HepG2 (cell line): ENCODE data around the gene CAMKMT. TPM values are rescaled to one million over a fixed set of nuclear protein-coding genes. Genes with fewer than 3 reads are reported as not detected.

Source experiments
- ATAC-seq: fragments of 200-7000 bp; cut with Tn5 transposase; 3 replicates; pipeline ENCODE4 v1.9.1; 2020; ENCODE audit warnings: mild to moderate bottlenecking, moderate library complexity
- BruUV-seq: library from RNA; stranded (reverse); fragments of 400-500 nt; replicated peaks from 2 replicates; lab custom pipeline; 2021; lab: Mats Ljungman, UMichigan
- CTCF ChIA-PET: fragments of 300-600 bp; formaldehyde crosslinking; extraction: SDS; loops from one replicate; lab custom pipeline; 2021; ENCODE audit warnings: low total read pairs, inconsistent platforms, low intra/inter-chr PET ratio; lab: Yijun Ruan, JAX
- POLR2A ChIA-PET: fragments of 350-600 bp; sonication (Branson Sonifier 250); formaldehyde crosslinking; loops from one replicate; lab custom pipeline; 2020; ENCODE audit warnings: antibody characterized with exemption, inconsistent platforms; lab: Yijun Ruan, JAX
- DNase-seq: peaks from one replicate; pipeline ENCODE4 v3.0.0-alpha.2; 2015; ENCODE audit warnings: low spot score
- FAIRE-seq: peaks from 3 replicates; lab custom pipeline; 2011; peaks lifted over from hg19 to GRCh38; lab: Jason Lieb, UNC
- H2AFZ ChIP-seq: one replicate; pipeline ENCODE4 v1.6.1; 2011; ENCODE audit warnings: low read length, inconsistent platforms
- H3K27ac ChIP-seq: fragments of 300-600 bp; 3 replicates; pipeline ENCODE4 v1.8.0; 2011; ENCODE audit warnings: mixed run types, mild to moderate bottlenecking, mixed read lengths, low read length, inconsistent platforms; ENCODE audit not compliant: insufficient read depth; ENCODE audit errors: extremely low read length
- H3K27me3 ChIP-seq, 2 experiments: fragments of 200-600 bp in 1 of 2; 2 replicates in 1 of 2; 3 replicates in 1 of 2; pipeline versions ENCODE4 v1.6.0 to v1.8.0; 2011; ENCODE audit warnings: low read length in 2 of 2, mild to moderate bottlenecking in 2 of 2, moderate library complexity in 2 of 2, inconsistent platforms in 1 of 2; ENCODE audit not compliant: insufficient read depth in 2 of 2, control insufficient read depth in 1 of 2
- H3K36me3 ChIP-seq, 2 experiments: fragments of 200-600 bp in 1 of 2; replicated peaks in 1 of 2; 2 replicates in 1 of 2; 3 replicates in 1 of 2; pipeline versions ENCODE4 v1.5.1 to v1.8.0; 2011; ENCODE audit warnings: low read length in 2 of 2, inconsistent platforms in 1 of 2; ENCODE audit not compliant: insufficient read depth in 2 of 2, control insufficient read depth in 1 of 2
- H3K4me1 ChIP-seq: 2 replicates; pipeline ENCODE4 v1.5.1; 2012; ENCODE audit warnings: low read length, inconsistent platforms; ENCODE audit not compliant: insufficient read depth
- H3K4me2 ChIP-seq: 2 replicates; pipeline ENCODE4 v1.6.0; 2011; ENCODE audit warnings: low read depth, low read length, inconsistent platforms
- H3K4me3 ChIP-seq, 3 experiments: fragments of 200-600 bp in 1 of 3; sonication (generic), shearing (Covaris generic) in 1 of 3; replicated peaks in 1 of 3; 2 replicates each; pipeline ENCODE4 v1.5.1; 2011 to 2016; ENCODE audit warnings: low read length in 3 of 3, inconsistent platforms in 2 of 3, low read depth in 2 of 3, mild to moderate bottlenecking in 2 of 3, control low read depth in 1 of 3, mixed read lengths in 1 of 3; ENCODE audit not compliant: insufficient read depth in 1 of 3
- H3K79me2 ChIP-seq: one replicate; pipeline ENCODE4 v1.6.1; 2011; ENCODE audit warnings: low read length, inconsistent platforms; ENCODE audit not compliant: insufficient read depth
- H3K9ac ChIP-seq: 2 replicates; pipeline ENCODE4 v1.6.0; 2011; ENCODE audit warnings: mild to moderate bottlenecking, low read depth, low read length, inconsistent platforms; ENCODE audit not compliant: insufficient read depth
- H3K9me3 ChIP-seq: 2 replicates; pipeline ENCODE4 v1.5.1; 2012; ENCODE audit warnings: mild to moderate bottlenecking, low read length
- H4K20me1 ChIP-seq: 2 replicates; pipeline ENCODE4 v1.6.0; 2011; ENCODE audit warnings: inconsistent platforms, mild to moderate bottlenecking, low read length, moderate library complexity; ENCODE audit not compliant: insufficient read depth
- BHLHE40 ChIP-seq: IDR thresholded peaks from 2 replicates; pipeline ENCODE4 v1.6.1; 2011; ENCODE audit warnings: low read length, improper control_type of control experiment
- RARA ChIP-seq: IDR thresholded peaks from 2 replicates; pipeline ENCODE4 v1.6.1; 2016; ENCODE audit warnings: missing genetic modification reagents, missing compliant biosample characterization
- SRY ChIP-seq: sonication (generic); formaldehyde crosslinking; IDR thresholded peaks from 2 replicates; pipeline ENCODE4 v1.8.0; 2022; ENCODE audit warnings: mild to moderate bottlenecking, missing genetic modification reagents
- ZNF142 ChIP-seq: sonication (generic); formaldehyde crosslinking; IDR thresholded peaks from 2 replicates; pipeline ENCODE4 v1.4.0; 2020; ENCODE audit warnings: missing genetic modification reagents
- ZNF629 ChIP-seq: sonication (generic); formaldehyde crosslinking; conservative IDR thresholded peaks from 2 replicates; pipeline ENCODE4 v1.5.0; 2020; ENCODE audit warnings: missing genetic modification reagents
- WGBS: methylation state at CpG from one replicate; pipeline ENCODE4 v1.1.6; 2017; ENCODE audit warnings: low lambda C conversion rate; 5-methylcytosine and 5-hydroxymethylcytosine counted together
- in situ Hi-C: cut with HindIII; loops from 2 replicates; pipeline ENCODE4 v1.10.0; 2017; ENCODE audit warnings: low pct_unique_long_range_greater_than_20kb; ENCODE audit not compliant: extremely low pct_ligation_motif_present
- intact Hi-C: fragments of 100-400 bp; cut with micrococcal nuclease; formaldehyde crosslinking; loops from one replicate; pipeline ENCODE4 v1.10.0; 2022; ENCODE audit not compliant: unreplicated experiment
- polyA plus RNA-seq, 8 experiments: library from polyadenylated mRNA; depleted of rRNA in 3 of 8; stranded (reverse) in 7 of 8; unstranded in 1 of 8; fragments of >200 nt; fragmentation: Illumina TruSeq in 4 of 8; extraction: Trizol in 4 of 8; gene quantifications; 2 replicates each; pipeline versions ENCODE4 v1.2.1 to v1.2.3, GENCODE V29; 2011 to 2016; ENCODE audit warnings: low read depth in 4 of 8, missing spikeins in 1 of 8, mixed read lengths in 1 of 8; ENCODE audit not compliant: insufficient read depth in 1 of 8
- total RNA-seq, 5 experiments: library from RNA; depleted of rRNA; stranded (reverse); fragments of >200 nt; fragmentation: Illumina TruSeq; extraction: Trizol; gene quantifications; 2 replicates each; pipeline ENCODE4 v1.2.3, GENCODE V29; 2016; ENCODE audit warnings: low read depth in 1 of 5
- TF ChIP-seq, protein P1 (sequence below): sonication (generic); formaldehyde crosslinking; IDR thresholded peaks from 2 replicates; pipeline ENCODE4 v1.4.0; 2020; ENCODE audit warnings: missing genetic modification reagents, borderline replicate concordance

CAMKMT gene
- total and polyA plus RNA-seq, 2 of the 13 experiments (the other 11 are each of a cell fraction or from before 2014, with no cell fraction given): 6.9 to 20.8 TPM

GRCh38 chr2:44635725-44636124 lies 274.0 kb downstream of the CAMKMT start (continued):
- no peak for TF ChIP-seq ZNF629 (CRISPR knock-in tag)
- TF ChIP-seq, protein P1, sequence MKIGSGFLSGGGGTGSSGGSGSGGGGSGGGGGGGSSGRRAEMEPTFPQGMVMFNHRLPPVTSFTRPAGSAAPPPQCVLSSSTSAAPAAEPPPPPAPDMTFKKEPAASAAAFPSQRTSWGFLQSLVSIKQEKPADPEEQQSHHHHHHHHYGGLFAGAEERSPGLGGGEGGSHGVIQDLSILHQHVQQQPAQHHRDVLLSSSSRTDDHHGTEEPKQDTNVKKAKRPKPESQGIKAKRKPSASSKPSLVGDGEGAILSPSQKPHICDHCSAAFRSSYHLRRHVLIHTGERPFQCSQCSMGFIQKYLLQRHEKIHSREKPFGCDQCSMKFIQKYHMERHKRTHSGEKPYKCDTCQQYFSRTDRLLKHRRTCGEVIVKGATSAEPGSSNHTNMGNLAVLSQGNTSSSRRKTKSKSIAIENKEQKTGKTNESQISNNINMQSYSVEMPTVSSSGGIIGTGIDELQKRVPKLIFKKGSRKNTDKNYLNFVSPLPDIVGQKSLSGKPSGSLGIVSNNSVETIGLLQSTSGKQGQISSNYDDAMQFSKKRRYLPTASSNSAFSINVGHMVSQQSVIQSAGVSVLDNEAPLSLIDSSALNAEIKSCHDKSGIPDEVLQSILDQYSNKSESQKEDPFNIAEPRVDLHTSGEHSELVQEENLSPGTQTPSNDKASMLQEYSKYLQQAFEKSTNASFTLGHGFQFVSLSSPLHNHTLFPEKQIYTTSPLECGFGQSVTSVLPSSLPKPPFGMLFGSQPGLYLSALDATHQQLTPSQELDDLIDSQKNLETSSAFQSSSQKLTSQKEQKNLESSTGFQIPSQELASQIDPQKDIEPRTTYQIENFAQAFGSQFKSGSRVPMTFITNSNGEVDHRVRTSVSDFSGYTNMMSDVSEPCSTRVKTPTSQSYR (CRISPR knock-in tag): no peak
- TF ChIP-seq, all 625 proteins: peak for 0

DNA sequence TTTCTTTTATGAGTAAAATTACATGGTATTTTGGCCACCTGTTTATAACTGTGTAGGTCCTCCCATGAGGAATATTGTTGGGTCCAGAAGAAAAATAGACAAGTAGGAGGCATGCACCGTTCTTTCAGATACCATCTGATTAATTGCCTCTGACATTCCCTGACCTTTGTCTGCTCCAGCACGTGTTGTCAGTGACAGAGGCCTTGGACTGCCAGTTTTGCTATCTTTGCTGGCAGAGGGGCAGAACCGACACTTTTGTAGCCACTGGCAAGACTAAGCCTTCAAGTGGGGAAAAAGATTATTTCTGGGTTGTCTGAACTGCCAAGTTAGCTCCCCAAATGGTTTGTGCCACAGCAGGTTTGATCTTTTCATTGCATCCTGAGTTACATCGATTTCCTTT lies 276.9 kb downstream of the CAMKMT start:
- in situ Hi-C loops: no loop called here
- Histone ChIP-seq H4K20me1 (no peaks in the 10 kb centered on the region; the same call in 1 of the 2 replicates), H2AFZ (no peak overlapping the region), H3K4me2 (no peak overlapping the region), H3K27me3 (no peaks in the 10 kb centered on the region), H3K27ac (no peak overlapping the region), H3K79me2 (no peaks in the 10 kb centered on the region), H3K9ac (no peak overlapping the region), H3K36me3 (no peaks in the 10 kb centered on the region), H3K9me3 (no peaks in the 10 kb centered on the region), H3K4me1 (no peaks in the 10 kb centered on the region), H3K4me3 (no peak overlapping the region)
- DNase-seq (no peak), FAIRE-seq (no peak), ATAC-seq (no peak)
- ChIA-PET POLR2A (no interaction called here), CTCF (no interaction called here)
- TF ChIP-seq BHLHE40: peak; percentile 27; the same call in 1 of the 2 replicates
- no peak for TF ChIP-seq SRY
- 52% methylated on average over 4 of the region's 4 CpGs for WGBS
- intact Hi-C loops: no loop called here
- BruUV-seq: no TSS peak

DNA sequence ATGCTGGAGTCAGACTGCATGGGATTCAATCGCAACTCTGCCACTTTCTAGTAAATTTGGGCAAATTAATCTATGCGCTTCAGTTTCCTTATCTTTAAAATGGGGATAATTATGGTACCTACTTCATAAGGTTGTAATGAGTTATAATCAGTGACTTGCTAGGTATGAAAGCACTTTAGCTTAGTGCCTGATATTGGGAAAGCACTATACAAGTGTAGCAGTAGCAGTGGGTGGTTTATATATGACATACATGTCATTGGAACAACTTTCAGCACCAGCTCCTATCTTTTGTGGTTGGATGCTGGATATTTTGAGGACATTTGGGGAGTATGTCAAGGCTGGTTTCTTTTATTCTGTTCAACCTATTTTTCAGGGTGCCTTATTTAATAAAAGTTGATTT lies 277.7 kb downstream of the CAMKMT start:
- no peaks in the 10 kb centered on the region for H3K4me1 ChIP-seq
- ChIA-PET POLR2A (no interaction called here), CTCF (no interaction called here)
- no peaks in the 10 kb centered on the region; the same call in 1 of the 2 replicates for H4K20me1 ChIP-seq
- intact Hi-C loops (no loop called here), in situ Hi-C loops (no loop called here)
- no peak overlapping the region for H2AFZ ChIP-seq
- no peak overlapping the region for H3K9ac ChIP-seq
- H3K27ac ChIP-seq: no peak overlapping the region
- no TSS peak for BruUV-seq
- no peak for FAIRE-seq
- no peak overlapping the region for H3K4me2 ChIP-seq
- DNase-seq: no peak
- H3K9me3 ChIP-seq: no peaks in the 10 kb centered on the region
- H3K4me3 ChIP-seq: no peak overlapping the region
- no peaks in the 10 kb centered on the region for H3K27me3 ChIP-seq
- no peaks in the 10 kb centered on the region for H3K79me2 ChIP-seq
- no peaks in the 10 kb centered on the region for H3K36me3 ChIP-seq
- WGBS: 98% methylated on average over 2 of the region's 2 CpGs
- no peak for ATAC-seq
- TF ChIP-seq ZNF142 (CRISPR knock-in tag) (no peak), RARA (CRISPR knock-in tag) (no peak)
